IMR-90 (cell line): Measurements from ENCODE around the gene NANOG. TPM values are rescaled to one million over a fixed set of nuclear protein-coding genes. Genes with fewer than 3 reads are reported as not detected.
"Not testable (repeated sequence)": the region's sequence is repeated elsewhere in the genome, so short reads cannot be mapped to it uniquely, and the experiment has no call there.

ENCODE experiments used
- ATAC-seq: fragments of 200-7000 bp; cut with Tn5 transposase; 2 replicates; pipeline ENCODE4 v1.9.1; 2020; ENCODE audit warnings: low read depth, mild to moderate bottlenecking, moderate library complexity
- Bru-seq: library from RNA; stranded (reverse); fragments of 400-500 nt; gene quantifications from one replicate; lab custom pipeline; 2021; lab: Mats Ljungman, UMichigan
- BruChase-seq, 2 experiments: library from RNA; stranded (reverse); fragments of 400-500 nt; gene quantifications; one replicate each; lab custom pipeline; 2021; lab: Mats Ljungman, UMichigan
- BruUV-seq: library from RNA; stranded (reverse); fragments of 400-500 nt; replicated peaks from 2 replicates; lab custom pipeline; 2021; lab: Mats Ljungman, UMichigan
- CTCF ChIA-PET: fragments of 300-600 bp; formaldehyde crosslinking; extraction: SDS; loops from one replicate; lab custom pipeline; 2021; ENCODE audit warnings: antibody characterized with exemption; lab: Yijun Ruan, JAX
- POLR2A ChIA-PET: fragments of 300-600 bp; sonication (Branson Sonifier 250); formaldehyde crosslinking; loops from one replicate; lab custom pipeline; 2022; ENCODE audit warnings: antibody characterized with exemption; ENCODE audit not compliant: unreplicated experiment; lab: Charles Lee
- DNase-seq: peaks from one replicate; pipeline ENCODE4 v3.0.0; 2013
- H2AFZ ChIP-seq: replicated peaks from 2 replicates; pipeline ENCODE3; 2013; ENCODE audit warnings: low read length, mild to moderate bottlenecking; ENCODE audit not compliant: poor library complexity
- H2AK5ac ChIP-seq: 2 replicates; pipeline ENCODE4 v1.6.1; 2013; ENCODE audit warnings: low read depth, low read length, inconsistent platforms
- H2AK9ac ChIP-seq: replicated peaks from 2 replicates; pipeline ENCODE3; 2013; ENCODE audit warnings: mild to moderate bottlenecking, low read depth, low read length, moderate library complexity; ENCODE audit not compliant: poor library complexity
- H2BK120ac ChIP-seq: 2 replicates; pipeline ENCODE4 v1.6.1; 2013; ENCODE audit warnings: low read depth, low read length, inconsistent platforms
- H2BK15ac ChIP-seq: 3 replicates; pipeline ENCODE4 v1.6.1; 2013; ENCODE audit warnings: low read depth, low read length, inconsistent platforms
- H2BK20ac ChIP-seq: 2 replicates; pipeline ENCODE4 v1.6.1; 2013; ENCODE audit warnings: low read depth, mild to moderate bottlenecking, inconsistent platforms, low read length, moderate library complexity
- H2BK5ac ChIP-seq: 2 replicates; pipeline ENCODE4 v1.6.1; 2013; ENCODE audit warnings: mild to moderate bottlenecking, low read depth, low read length, inconsistent platforms; ENCODE audit not compliant: poor library complexity, severe bottlenecking
- H3K14ac ChIP-seq: replicated peaks from 2 replicates; pipeline ENCODE4 v1.6.1; 2013; ENCODE audit warnings: low read depth, low read length, inconsistent platforms
- H3K18ac ChIP-seq: 2 replicates; pipeline ENCODE4 v1.6.1; 2013; ENCODE audit warnings: low read depth, low read length, control low read depth
- H3K23ac ChIP-seq: 2 replicates; pipeline ENCODE4 v1.6.1; 2013; ENCODE audit warnings: low read depth, low read length, inconsistent platforms
- H3K27ac ChIP-seq: 2 replicates; pipeline ENCODE4 v1.5.1; 2013; ENCODE audit warnings: mild to moderate bottlenecking, control low read depth, low read length; ENCODE audit not compliant: insufficient read depth
- H3K27me3 ChIP-seq: 2 replicates; pipeline ENCODE4 v1.6.1; 2013; ENCODE audit warnings: low read length; ENCODE audit not compliant: control insufficient read depth, insufficient read depth
- H3K36me3 ChIP-seq: 2 replicates; pipeline ENCODE4 v1.6.1; 2013; ENCODE audit warnings: low read length, mixed read lengths; ENCODE audit not compliant: control insufficient read depth, insufficient read depth
- H3K4ac ChIP-seq: 2 replicates; pipeline ENCODE4 v1.6.1; 2013; ENCODE audit warnings: low read depth, low read length, inconsistent platforms
- H3K4me1 ChIP-seq: 2 replicates; pipeline ENCODE4 v1.6.1; 2013; ENCODE audit warnings: low read length, mixed read lengths; ENCODE audit not compliant: control insufficient read depth, insufficient read depth
- H3K4me2 ChIP-seq: 2 replicates; pipeline ENCODE4 v1.6.1; 2013; ENCODE audit warnings: low read depth, mild to moderate bottlenecking, control low read depth, low read length, moderate library complexity
- H3K4me3 ChIP-seq: 2 replicates; pipeline ENCODE4 v1.5.1; 2013; ENCODE audit warnings: low read depth, mild to moderate bottlenecking, control low read depth, low read length, moderate library complexity; ENCODE audit not compliant: insufficient read depth
- H3K56ac ChIP-seq: 2 replicates; pipeline ENCODE4 v1.6.1; 2013; ENCODE audit warnings: low read length, inconsistent platforms; ENCODE audit not compliant: insufficient read depth; ENCODE audit errors: extremely low read depth
- H3K79me1 ChIP-seq, 2 experiments: 2 replicates each; pipeline ENCODE4 v1.6.1; 2013; ENCODE audit warnings: low read length in 2 of 2, inconsistent platforms in 1 of 2, low read depth in 1 of 2
- H3K9ac ChIP-seq: 2 replicates; pipeline ENCODE4 v1.6.1; 2013; ENCODE audit warnings: low read depth, low read length, control low read depth
- H3K9me1 ChIP-seq: 2 replicates; pipeline ENCODE4 v1.6.1; 2013; ENCODE audit warnings: low read length, inconsistent platforms; ENCODE audit not compliant: insufficient read depth
- H3K9me3 ChIP-seq: 2 replicates; pipeline ENCODE4 v1.6.1; 2013; ENCODE audit warnings: low read length; ENCODE audit not compliant: control insufficient read depth, insufficient read depth
- H4K20me1 ChIP-seq: 2 replicates; pipeline ENCODE4 v1.6.1; 2013; ENCODE audit warnings: low read length, inconsistent platforms; ENCODE audit not compliant: insufficient read depth
- H4K5ac ChIP-seq: 2 replicates; pipeline ENCODE4 v1.6.1; 2013; ENCODE audit warnings: mild to moderate bottlenecking, low read depth, low read length, control low read depth
- H4K8ac ChIP-seq, 2 experiments: 2 replicates each; pipeline ENCODE4 v1.6.1; 2013; ENCODE audit warnings: low read depth in 2 of 2, low read length in 2 of 2, control low read depth in 1 of 2, inconsistent platforms in 1 of 2
- H4K91ac ChIP-seq: 2 replicates; pipeline ENCODE4 v1.6.1; 2013; ENCODE audit warnings: low read depth, low read length, inconsistent platforms; ENCODE audit not compliant: insufficient read depth
- WGBS, 2 experiments: methylation state at CpG; one replicate each; pipeline versions ENCODE4 v1.1.5 to v1.1.7; 2013; ENCODE audit warnings: missing lambda C conversion rate in 2 of 2; ENCODE audit not compliant: insufficient read length in 1 of 2; ENCODE audit errors: extremely low coverage in 2 of 2; 5-methylcytosine and 5-hydroxymethylcytosine counted together
- dilution Hi-C: fragments of 300-500 bp; cut with HindIII; formaldehyde crosslinking; loops from one replicate; pipeline ENCODE4 v1.14.3; 2018; ENCODE audit warnings: low sequenced_read_pairs; ENCODE audit not compliant: unreplicated experiment
- in situ Hi-C: fragments of 300-500 bp; cut with MboI; formaldehyde crosslinking; loops from 3 replicates; pipeline ENCODE4 v1.14.3; 2019; ENCODE audit warnings: low sequenced_read_pairs, inconsistent platforms, mixed read lengths
- intact Hi-C: fragments of 100-400 bp; cut with micrococcal nuclease; formaldehyde crosslinking; loops from 2 replicates; pipeline ENCODE4 v1.10.0; 2022
- long read RNA-seq: library from polyadenylated mRNA; unstranded; transcript quantifications from one replicate; pipeline ENCODE4 v2.0.0, GENCODE V29; 2021; ENCODE audit not compliant: unreplicated experiment
- polyA plus RNA-seq, 3 experiments: library from polyadenylated mRNA; depleted of rRNA; stranded (reverse); fragments of >200 nt; gene quantifications; 2 replicates each; pipeline ENCODE4 v1.2.3, GENCODE V29; 2012; ENCODE audit warnings: low replicate concordance in 1 of 3
- total RNA-seq: library from RNA; depleted of rRNA; stranded (reverse); fragments of >200 nt; gene quantifications from 2 replicates; pipeline ENCODE4 v1.2.3, GENCODE V29; 2012; rRNA removed

Gene NANOG
- total RNA-seq (not detected in 2 replicates), polyA plus RNA-seq (2012; rRNA removed) (not detected in 2 replicates), Bru-seq, nascent RNA (not detected), BruChase-seq, experiment 1, labeled RNA remaining after a 6-hour chase (percentile 17 among the genes with signal in this experiment), BruChase-seq, experiment 2, labeled RNA remaining after a 2-hour chase (not detected)
- polyA plus RNA-seq (2012; cell fraction: cytosol; rRNA removed) = not detected in 2 replicates
- 0.01 TPM in 1 of 2 replicates, not detected in the other for polyA plus RNA-seq (2012; cell fraction: nucleus; rRNA removed; ENCODE audit: low replicate concordance)
- long read RNA-seq = 0 reads

DNA sequence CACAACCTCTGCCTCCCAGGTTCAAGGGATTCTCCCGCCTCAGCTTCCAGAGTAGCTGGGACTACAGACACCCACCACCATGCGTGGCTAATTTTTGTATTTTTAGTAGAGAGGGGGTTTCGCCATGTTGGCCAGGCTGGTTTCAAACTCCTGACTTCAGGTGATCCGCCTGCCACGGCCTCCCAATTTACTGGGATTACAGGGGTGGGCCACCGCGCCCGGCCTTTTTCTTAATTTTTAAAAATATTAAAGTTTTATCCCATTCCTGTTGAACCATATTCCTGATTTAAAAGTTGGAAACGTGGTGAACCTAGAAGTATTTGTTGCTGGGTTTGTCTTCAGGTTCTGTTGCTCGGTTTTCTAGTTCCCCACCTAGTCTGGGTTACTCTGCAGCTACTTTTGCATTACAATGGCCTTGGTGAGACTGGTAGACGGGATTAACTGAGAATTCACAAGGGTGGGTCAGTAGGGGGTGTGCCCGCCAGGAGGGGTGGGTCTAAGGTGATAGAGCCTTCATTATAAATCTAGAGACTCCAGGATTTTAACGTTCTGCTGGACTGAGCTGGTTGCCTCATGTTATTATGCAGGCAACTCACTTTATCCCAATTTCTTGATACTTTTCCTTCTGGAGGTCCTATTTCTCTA, at the start of gene NANOG:
Gene NANOG, plus strand, starts transcription at position 519 of the 645 bp plus-strand sequence. CDS start 213 bp downstream, outside the sequence.
- H3K4me2 ChIP-seq, H4K8ac ChIP-seq, H4K5ac ChIP-seq, dilution Hi-C loops, H3K4ac ChIP-seq, H3K4me3 ChIP-seq, H3K4me1 ChIP-seq, intact Hi-C loops, DNase-seq, H2BK5ac ChIP-seq, H3K9me3 ChIP-seq, H3K79me1 ChIP-seq, ATAC-seq, H2AK5ac ChIP-seq, H2BK120ac ChIP-seq, H3K9ac ChIP-seq, H2BK20ac ChIP-seq, H3K27me3 ChIP-seq, H4K91ac ChIP-seq, H4K20me1 ChIP-seq, POLR2A ChIA-PET, H3K14ac ChIP-seq, H2BK15ac ChIP-seq, H3K56ac ChIP-seq, H3K27ac ChIP-seq, in situ Hi-C loops, H2AK9ac ChIP-seq, H3K23ac ChIP-seq, H3K9me1 ChIP-seq, H2AFZ ChIP-seq, H3K36me3 ChIP-seq, BruUV-seq, CTCF ChIA-PET, H3K18ac ChIP-seq: not testable (repeated sequence)
- WGBS, 2 experiments = no CpG with 5 or more reads among the region's 13 CpGs
